ENCODE results near the gene PRSS8.

Gene PRSS8

GRCh38 chr16:31134091-31134571 is 1.4 kb downstream of the PRSS8 start:
- H3K27ac ChIP-seq, result peak overlapping the region; percentile 76; the same call in 1 of the 2 replicates
- no peak for TF ChIP-seq CTCF (conservative IDR thresholded peaks at IDR 0.05)
- TF ChIP-seq ZFX (IDR thresholded peaks at IDR 0.05), result no peak

GRCh38 chr16:31133046-31133501 is 2.5 kb downstream of the PRSS8 start:
- no peak overlapping the region for H3K27ac ChIP-seq
- no peak for TF ChIP-seq ZFX (IDR thresholded peaks at IDR 0.05)
- no peak for TF ChIP-seq CTCF (conservative IDR thresholded peaks at IDR 0.05)

- no peak overlapping the region; the same call in 1 of the 2 replicates for H3K27ac ChIP-seq
- TF ChIP-seq ZFX (IDR thresholded peaks at IDR 0.05), result no peak
- TF ChIP-seq CTCF (conservative IDR thresholded peaks at IDR 0.05), result no peak
Measured at GRCh38 chr16:31132303-31132979, 3.1 kb downstream of the PRSS8 start.

- no peak for TF ChIP-seq CTCF (conservative IDR thresholded peaks at IDR 0.05)
- no peak for TF ChIP-seq ZFX (IDR thresholded peaks at IDR 0.05)
- H3K27ac ChIP-seq, result peak overlapping the region; percentile 71
Measured at GRCh38 chr16:31131841-31132271, 3.7 kb downstream of the PRSS8 start.

GRCh38 chr16:31131416-31131815 is 4.1 kb downstream of the PRSS8 start:
- peak overlapping the region; percentile 71 for H3K27ac ChIP-seq
- TF ChIP-seq CTCF (conservative IDR thresholded peaks at IDR 0.05) (no peak), ZFX (IDR thresholded peaks at IDR 0.05) (no peak)

- peak overlapping the region; percentile 71 for H3K27ac ChIP-seq
- TF ChIP-seq CTCF (conservative IDR thresholded peaks at IDR 0.05), result no peak
- TF ChIP-seq ZFX (IDR thresholded peaks at IDR 0.05), result no peak
Measured at GRCh38 chr16:31130899-31131298, 4.6 kb downstream of the PRSS8 start.

- H3K27ac ChIP-seq, result peak overlapping the region; percentile 71
Measured at GRCh38 chr16:31130336-31130891, 5.1 kb downstream of the PRSS8 start.

More at GRCh38 chr16:31130336-31130891, 5.1 kb downstream of the PRSS8 start:
- no peak for TF ChIP-seq CTCF (conservative IDR thresholded peaks at IDR 0.05)
- no peak for TF ChIP-seq ZFX (IDR thresholded peaks at IDR 0.05)

Data from C4-2B (cell line).